T-helper 22 cell (primary cell): ENCODE data around the gene CATSPERE.
A peak's percentile ranks its signal among the peaks of the same experiment; 100 is the strongest.
"Not testable (repeated sequence)": the region's sequence is repeated elsewhere in the genome, so short reads cannot be mapped to it uniquely, and the experiment has no call there.

Source experiments
- DNase-seq: peaks from one replicate; pipeline ENCODE4 v3.0.0-alpha.2; 2020; ENCODE audit warnings: low read depth

The CATSPERE gene

GRCh38 chr1:244636488-244637259 lies 175.6 kb downstream of the CATSPERE start:
- DNase-seq, result no peak

DNA sequence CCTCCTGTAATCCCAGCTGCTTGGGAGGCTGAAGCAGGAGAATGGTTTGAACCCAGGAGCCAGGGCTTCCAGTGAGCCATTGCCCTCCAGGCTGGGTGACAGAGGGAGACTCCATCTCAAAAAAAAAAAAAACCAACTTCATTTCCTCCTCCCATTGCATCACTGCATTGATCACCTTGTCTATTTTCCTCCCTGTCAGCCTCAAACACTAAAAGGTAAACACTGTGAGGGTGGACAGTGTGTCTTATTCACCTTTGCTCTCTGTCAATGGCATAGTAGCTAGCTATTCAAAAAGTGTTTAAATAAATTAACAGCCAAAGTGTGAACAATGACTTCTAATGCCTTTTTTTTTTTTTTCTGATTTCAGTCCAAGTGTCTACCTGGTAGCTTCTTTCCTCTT lies 178.5 kb downstream of the CATSPERE start:
- no peak for DNase-seq

GRCh38 chr1:244640917-244641316 lies 179.8 kb downstream of the CATSPERE start:
- DNase-seq, result no peak

- no peak for DNase-seq
Observed at GRCh38 chr1:244642526-244642925, 181.5 kb downstream of the CATSPERE start.

GRCh38 chr1:244642988-244643387 lies 181.9 kb downstream of the CATSPERE start:
- no peak for DNase-seq

- DNase-seq, result no peak
Observed at GRCh38 chr1:244645414-244645813, 184.3 kb downstream of the CATSPERE start.

- no peak for DNase-seq
Observed at GRCh38 chr1:244645890-244646289, 184.8 kb downstream of the CATSPERE start.

- DNase-seq, result no peak
Observed at GRCh38 chr1:244647819-244648218, 186.7 kb downstream of the CATSPERE start.

- no peak for DNase-seq
Observed at GRCh38 chr1:244651956-244652622, 191.0 kb downstream of the CATSPERE start.

GRCh38 chr1:244652623-244653438 lies 191.8 kb downstream of the CATSPERE start, which contains the start of gene DESI2:
Gene DESI2 (plus strand): TSS chr1:244653126. CDS start chr1:244653314, 188 bp downstream.
- DNase-seq, result peak; percentile 99

DNA sequence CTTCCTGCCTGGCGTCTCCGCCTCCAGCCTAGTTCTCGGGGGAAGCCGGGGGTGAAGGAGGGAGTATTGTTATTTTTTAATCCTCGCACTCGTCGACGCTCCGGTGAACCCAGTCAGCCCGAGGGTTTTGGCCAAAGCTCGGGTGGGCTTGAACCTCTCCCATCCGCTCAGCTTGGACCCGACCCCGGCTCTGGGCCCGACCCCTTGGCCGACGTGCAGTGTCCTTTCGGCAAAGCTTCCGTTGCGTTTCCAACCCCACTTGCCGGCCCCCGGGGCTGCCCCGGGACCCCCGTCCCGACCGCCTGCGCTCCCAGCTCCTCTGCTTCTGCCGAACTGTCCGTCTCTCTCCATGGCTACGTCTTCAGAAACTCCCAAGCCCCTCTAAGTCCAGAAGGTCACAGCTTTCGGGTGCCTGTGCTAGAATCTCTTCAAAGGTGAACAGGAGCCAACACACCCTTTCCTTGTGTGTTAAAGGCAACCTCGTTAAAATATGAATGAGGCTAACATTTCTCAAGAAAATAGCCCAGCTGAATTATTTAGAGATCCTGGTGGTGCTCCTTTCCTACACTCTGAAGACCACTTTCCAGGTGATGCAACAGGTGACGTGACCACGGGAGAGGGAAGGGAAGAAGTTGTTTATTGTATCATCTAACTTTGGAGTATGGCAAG lies 192.5 kb downstream of the CATSPERE start:
- no peak for DNase-seq

DNA sequence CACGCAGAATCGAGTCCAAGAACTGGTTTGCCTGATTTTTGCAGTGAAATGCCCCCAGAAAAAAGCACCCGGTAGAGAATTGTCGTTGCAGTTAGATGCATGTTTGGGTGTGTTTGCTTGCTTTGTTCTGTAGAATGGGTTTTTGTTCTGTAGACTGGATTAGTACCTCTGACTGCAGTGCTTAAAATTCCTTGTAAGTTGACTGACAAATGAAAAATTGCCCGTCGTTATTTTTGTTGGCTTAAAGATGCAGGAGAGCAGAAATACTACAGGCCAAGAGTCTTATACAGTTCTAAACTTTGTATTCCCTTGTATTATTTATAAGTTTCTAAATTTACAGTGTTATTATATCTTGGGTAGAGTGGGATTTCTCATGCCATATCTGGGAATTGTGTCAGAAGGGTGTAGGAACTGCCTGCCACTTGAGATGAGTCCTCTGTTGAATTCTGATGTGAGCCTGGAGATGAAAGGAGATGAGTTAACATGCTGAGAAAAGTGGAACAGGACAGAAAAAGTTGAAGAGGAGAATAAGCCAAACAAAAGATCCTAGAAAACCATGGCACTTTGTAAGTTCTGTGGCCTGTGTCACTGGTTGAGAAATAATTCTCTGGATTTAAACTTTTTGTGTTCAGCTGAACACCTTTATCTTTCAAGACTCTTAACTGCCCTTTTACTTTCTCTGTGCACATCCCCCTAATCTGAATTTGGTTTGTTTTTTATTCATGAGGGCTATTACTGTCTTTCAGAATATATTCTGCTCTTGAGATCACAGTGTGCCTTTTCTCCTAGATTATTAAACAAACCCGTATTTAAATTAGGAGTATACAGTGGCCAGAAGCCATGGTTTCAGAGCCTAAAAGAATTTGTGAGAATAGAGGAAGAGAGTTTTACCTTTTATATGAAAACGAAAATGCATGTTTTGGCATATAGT lies 193.3 kb downstream of the CATSPERE start:
- DNase-seq, result no peak

DNA sequence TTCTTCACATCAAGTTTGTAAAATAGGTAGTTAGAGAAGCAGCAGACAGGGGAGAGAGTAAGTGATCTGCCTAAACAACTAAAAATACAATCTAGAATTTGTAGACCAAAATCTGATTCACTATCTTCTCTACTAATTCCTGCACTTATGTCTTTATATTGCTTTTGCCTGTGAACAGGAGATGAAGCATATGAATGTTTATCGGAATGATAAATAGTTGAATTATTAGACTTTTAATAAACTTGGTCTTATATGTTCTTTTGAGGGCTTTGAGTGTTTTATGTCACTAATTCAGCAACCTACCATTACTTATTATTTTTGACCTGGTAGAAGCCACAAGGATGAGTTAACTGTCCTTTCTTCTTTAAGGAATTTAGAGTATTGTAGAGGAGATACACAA lies 194.1 kb downstream of the CATSPERE start:
- no peak for DNase-seq

- no peak for DNase-seq
Observed at GRCh38 chr1:244657421-244657820, 196.3 kb downstream of the CATSPERE start.

- DNase-seq, result no peak
Observed at GRCh38 chr1:244659694-244660093, 198.6 kb downstream of the CATSPERE start.

GRCh38 chr1:244660595-244660994 lies 199.5 kb downstream of the CATSPERE start:
- DNase-seq, result no peak

DNA sequence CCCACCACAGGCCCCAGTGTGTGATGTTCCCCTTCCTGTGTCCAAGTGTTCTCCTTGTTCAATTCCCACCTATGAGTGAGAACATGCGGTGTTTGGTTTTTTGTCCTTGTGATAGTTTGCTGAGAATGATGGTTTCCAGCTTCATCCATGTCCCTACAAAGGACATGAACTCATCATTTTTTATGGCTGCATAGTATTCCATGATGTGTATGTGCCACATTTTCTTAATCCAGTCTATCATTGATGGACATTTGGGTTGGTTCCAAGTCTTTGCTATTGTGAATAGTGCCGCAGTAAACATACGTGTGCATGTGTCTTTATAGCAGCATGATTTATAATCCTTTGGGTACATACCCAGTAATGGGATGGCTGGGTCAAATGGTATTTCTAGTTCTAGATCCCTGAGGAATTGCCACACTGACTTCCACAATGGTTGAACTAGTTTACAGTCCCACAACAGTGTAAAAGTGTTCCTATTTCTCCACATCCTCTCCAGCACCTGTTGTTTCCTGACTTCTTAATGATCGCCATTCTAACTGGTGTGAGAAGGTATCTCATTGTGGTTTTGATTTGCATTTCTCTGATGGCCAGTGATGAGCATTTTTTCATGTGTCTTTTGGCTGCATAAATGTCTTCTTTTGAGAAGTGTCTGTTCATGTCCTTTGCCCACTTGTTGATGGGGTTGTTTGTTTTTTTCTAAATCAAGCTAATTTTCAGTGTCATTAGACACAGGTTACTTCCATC lies 200.7 kb downstream of the CATSPERE start:
- DNase-seq, result not testable (repeated sequence)

DNA sequence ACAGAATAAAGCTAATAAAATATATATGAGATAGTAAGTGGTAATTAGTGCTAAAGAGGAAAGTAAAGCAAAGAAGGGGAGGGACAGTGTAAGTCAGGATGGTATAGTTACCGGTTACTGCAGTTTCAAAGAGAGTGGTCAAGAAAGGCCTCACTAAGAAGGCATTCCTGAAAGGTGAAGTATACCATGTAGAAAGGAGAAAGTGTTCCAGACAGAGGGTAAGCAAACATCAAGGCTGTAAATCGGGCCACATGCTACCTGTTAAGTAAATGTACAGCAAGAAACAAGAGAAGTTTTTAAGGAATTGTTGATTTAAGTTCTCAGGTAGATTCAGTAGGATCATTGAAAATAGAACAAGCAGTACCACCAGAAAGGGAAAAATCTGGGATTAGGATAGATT lies 201.5 kb downstream of the CATSPERE start:
- DNase-seq, result no peak

- DNase-seq, result no peak
Observed at GRCh38 chr1:244664353-244664752, 203.3 kb downstream of the CATSPERE start.

- no peak for DNase-seq
Observed at GRCh38 chr1:244665771-244666217, 204.7 kb downstream of the CATSPERE start.
